ENCODE measurements around the gene CMKLR1. TPM values are rescaled to one million over a fixed set of nuclear protein-coding genes. Genes with fewer than 3 reads are reported as not detected.
A peak's percentile ranks its signal among the peaks of the same experiment; 100 is the strongest.

CMKLR1 gene
- total RNA-seq, 1 donor from 2014 or later: not detected

DNA sequence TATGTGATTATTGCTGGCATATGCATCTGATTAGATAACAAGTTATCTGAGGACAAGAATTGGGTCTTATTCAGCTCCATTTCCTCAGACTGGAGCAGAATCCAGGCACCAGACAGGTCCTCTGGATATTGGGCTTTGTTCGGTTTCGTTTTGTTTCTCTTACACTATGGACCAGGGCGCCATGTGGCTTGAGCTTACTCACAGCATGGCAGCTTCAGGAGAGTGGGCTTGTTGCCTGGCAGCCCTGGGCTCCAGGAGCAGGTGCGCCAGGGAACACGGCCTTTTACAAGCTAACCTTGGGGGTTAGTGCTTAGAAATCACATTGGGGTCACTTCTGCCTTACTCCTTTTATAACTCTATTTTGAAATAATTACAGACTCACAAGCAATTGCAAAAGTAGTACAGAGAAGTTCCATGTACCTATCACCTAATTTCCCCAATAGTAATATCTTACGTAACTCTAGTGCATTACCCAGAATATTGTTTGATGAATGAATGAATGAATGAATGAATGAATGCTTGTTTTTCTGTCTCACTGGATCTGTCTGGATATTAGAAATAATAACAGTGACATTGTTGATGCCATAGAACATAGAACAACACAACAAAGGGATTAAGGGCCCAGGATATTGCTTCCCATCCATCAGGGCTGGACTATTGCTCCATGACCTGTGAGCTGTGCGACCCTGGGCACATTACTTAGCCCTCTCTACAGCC lies 39.0 kb downstream of the CMKLR1 start:
- DNase-seq (ENCODE audit: low read depth in 2 of 2): no peak

GRCh38 chr12:108299516-108299915 lies 39.6 kb downstream of the CMKLR1 start:
- no peak for DNase-seq (ENCODE audit: low read depth in 2 of 2)

- DNase-seq (ENCODE audit: low read depth in 2 of 2): no peak
These were observed 40.3 kb downstream of the CMKLR1 start for GRCh38 chr12:108298761-108299275.

GRCh38 chr12:108297895-108298760 lies 41.0 kb downstream of the CMKLR1 start:
- DNase-seq (ENCODE audit: low read depth in 2 of 2): no peak

- DNase-seq (ENCODE audit: low read depth in 2 of 2): no peak
These were observed 41.7 kb downstream of the CMKLR1 start for GRCh38 chr12:108297424-108297823.

DNA sequence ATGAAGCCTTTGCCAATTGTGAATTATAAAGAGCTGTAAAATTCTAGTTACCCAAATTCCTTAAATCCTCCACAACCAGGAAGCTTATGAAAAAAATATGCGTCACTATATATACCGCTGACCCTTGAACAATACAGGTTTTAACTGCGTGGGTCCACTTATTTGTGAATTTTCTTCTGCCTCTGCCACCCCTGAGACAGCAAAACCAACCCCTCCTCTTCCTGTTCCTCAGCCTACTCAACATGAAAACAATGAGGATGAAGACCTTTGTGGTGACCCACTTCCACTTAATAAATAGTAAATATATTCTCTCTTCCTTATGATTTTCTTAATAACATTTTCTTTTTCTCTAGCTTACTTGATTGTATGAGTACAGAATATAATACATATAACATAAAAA lies 42.2 kb downstream of the CMKLR1 start:
- DNase-seq (ENCODE audit: low read depth in 2 of 2): peak in 1 of 2 donors; percentile 86

DNA sequence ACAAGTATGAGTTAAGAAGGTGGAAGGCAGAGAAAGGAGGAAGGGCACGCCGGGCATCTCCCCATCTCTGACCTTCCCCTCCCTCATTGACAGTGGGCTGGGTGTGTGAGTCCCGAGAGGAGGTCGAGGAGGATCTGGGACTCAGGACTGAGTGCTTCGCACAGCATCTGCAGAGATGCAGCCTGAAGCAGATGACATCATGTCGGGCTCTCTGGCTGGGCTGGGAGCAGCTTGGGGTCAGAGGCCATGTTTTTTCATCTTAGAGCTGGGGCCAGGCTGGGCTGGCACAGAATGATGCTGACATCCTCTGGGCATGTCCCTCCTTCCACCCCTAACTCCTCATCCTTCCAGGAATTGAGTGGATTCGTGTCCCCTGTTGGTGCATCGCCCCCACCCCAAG lies 43.5 kb downstream of the CMKLR1 start:
- peak in 1 of 2 donors; percentile 56 for DNase-seq (ENCODE audit: low read depth in 2 of 2)

- DNase-seq (ENCODE audit: low read depth in 2 of 2): no peak
These were observed 49.6 kb downstream of the CMKLR1 start for GRCh38 chr12:108289350-108290161.

- DNase-seq (ENCODE audit: low read depth in 2 of 2): no peak
These were observed 51.9 kb downstream of the CMKLR1 start for GRCh38 chr12:108287227-108287626.

DNA sequence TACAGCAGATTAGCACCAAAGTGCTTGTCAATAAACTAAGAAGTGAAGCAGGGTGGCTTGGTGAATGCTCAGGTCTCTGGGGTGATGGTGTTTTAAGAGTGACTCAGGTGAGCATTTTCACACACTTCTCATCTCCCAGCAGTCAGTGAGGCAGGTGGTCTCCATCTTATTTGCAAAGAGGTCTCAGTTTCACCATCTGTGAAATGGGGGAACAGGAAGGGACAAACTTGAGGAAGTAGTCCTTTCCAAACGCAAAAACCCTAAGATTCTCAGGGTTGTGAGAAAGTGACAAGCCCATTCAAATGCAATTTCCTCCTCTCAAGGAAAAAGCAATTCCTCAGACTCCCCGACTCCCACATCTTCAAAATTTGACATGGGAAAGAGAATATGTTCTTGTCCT lies 54.1 kb downstream of the CMKLR1 start:
- no peak for DNase-seq (ENCODE audit: low read depth in 2 of 2)

DNA sequence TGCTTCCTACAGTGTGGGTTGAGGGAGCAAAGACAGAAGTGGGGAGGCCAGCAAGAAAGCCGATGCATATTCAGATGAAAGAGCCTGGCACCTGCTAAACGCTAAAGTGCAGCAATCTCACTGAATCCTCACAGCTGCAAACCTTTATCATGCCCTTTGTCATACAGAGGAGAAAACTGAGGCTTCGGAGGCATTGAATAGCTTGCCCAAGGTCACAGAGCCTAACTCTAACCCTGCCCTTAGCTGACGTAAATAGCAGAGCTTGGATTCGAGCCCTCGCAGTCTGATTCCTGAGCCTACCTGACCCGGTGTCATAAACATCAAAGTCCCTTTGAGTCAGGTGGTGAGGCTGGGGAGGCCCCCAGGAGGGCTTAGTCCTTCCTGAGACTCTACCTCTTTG lies 54.9 kb downstream of the CMKLR1 start:
- no peak for DNase-seq (ENCODE audit: low read depth in 2 of 2)

DNA sequence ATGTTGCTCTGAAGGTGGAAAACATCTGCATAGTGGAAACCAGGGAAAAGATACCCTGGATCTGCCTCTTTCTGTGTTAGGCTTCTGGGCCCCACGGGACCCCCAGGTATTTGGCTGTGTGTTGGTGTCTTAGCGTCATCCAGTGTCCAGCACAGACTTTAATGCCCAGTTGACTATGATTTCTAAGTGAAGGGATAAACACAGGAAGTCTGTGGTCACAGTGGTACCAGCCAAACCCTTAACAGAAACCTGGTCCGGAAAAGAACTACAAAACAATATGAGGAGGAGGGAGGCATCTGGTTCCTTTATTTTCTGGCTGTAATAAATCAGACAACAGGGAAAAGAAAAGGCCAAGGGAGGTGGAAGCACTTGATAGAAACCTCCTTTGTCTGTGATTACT lies 56.4 kb downstream of the CMKLR1 start:
- DNase-seq (ENCODE audit: low read depth in 2 of 2): peak in 1 of 2 donors; percentile 78

DNA sequence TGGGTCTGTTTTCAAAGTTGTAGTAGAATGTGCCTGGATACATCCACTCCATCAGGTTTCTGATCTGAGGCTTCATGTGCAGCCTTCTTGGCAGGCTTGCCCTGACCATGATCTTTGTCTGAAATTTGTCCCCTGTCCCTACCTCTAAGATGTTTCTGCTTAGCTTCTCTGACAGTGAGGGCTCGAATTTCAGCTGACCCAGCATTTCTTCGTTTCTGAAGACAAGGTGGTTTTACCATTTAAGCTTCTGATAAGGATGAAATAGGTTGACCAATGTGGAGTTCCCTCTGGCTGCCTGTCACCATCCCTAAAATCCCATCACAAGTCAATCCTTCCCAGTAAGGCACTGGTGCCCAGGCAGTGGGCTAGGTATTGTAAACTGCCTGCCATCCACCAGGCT lies 57.0 kb downstream of the CMKLR1 start:
- DNase-seq (ENCODE audit: low read depth in 2 of 2): no peak

GRCh38 chr12:108277613-108278012 lies 61.5 kb downstream of the CMKLR1 start:
- DNase-seq (ENCODE audit: low read depth in 2 of 2): no peak

- DNase-seq (ENCODE audit: low read depth in 2 of 2): no peak
These were observed 65.9 kb downstream of the CMKLR1 start for GRCh38 chr12:108273217-108273616.

- no peak for DNase-seq (ENCODE audit: low read depth in 2 of 2)
These were observed 66.9 kb downstream of the CMKLR1 start for GRCh38 chr12:108271951-108272872.

GRCh38 chr12:108270849-108271143 lies 68.3 kb downstream of the CMKLR1 start:
- DNase-seq (ENCODE audit: low read depth in 2 of 2): no peak

DNA sequence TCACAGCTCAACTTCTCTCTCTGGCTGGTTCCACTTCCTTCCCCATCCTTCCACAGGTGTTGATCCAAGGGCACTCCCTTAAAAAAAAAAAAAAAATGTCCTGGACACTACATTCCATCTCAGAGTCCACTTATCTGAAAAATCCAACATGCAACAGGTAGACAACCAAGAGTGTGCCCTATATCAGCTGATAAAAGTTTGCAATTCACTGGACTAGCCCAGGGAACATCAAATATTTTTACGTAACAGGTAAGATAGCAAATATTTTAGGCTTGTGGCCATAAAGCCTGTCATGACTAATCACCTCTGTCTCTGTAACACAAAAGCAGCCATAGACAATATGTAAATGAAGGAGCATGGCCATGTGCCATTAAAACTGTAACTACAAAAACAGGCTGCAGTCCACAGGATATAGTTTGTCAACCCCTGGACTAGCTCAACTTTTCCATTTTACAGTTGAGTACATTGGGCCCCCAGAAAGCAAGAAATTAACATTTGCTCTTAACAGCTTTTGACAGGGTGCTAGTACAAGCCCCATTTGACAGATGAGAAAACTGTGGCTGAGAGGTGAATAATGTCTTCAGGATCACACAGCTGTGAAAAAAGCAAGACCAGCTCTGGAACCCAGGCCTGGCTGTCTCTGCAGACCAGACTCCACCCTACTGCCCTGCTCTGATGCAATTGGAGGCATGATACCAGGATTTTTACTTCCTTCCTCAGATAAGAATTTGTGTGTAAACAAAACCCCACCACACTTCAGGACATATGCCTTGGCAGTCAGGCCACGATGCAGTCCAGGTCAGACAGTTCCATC lies 68.9 kb downstream of the CMKLR1 start:
- DNase-seq (ENCODE audit: low read depth in 2 of 2): no peak

- no peak for DNase-seq (ENCODE audit: low read depth in 2 of 2)
These were observed 69.9 kb downstream of the CMKLR1 start for GRCh38 chr12:108269224-108269623.

DNA sequence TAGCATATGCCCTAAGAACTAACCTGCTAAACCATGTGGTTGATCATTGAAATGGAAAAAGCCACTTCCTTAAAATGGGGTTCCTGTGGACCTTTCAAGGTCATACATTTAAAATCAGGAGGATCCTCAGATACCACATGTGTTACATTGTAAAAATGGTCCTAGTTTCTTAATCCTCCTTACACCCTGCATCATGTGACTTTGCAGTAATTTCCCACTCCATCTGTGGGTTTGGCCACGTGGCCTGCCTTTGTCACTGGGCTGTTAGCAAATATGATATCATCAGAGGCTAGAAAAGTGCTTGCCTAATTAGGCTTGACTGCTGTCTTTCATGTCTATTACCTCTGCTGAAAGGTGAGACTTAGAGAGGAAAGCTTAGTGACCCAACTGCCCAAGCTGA lies 70.7 kb downstream of the CMKLR1 start:
- no peak for DNase-seq (ENCODE audit: low read depth in 2 of 2)
